Measurements from ENCODE around the gene TNFSF13.

DNA sequence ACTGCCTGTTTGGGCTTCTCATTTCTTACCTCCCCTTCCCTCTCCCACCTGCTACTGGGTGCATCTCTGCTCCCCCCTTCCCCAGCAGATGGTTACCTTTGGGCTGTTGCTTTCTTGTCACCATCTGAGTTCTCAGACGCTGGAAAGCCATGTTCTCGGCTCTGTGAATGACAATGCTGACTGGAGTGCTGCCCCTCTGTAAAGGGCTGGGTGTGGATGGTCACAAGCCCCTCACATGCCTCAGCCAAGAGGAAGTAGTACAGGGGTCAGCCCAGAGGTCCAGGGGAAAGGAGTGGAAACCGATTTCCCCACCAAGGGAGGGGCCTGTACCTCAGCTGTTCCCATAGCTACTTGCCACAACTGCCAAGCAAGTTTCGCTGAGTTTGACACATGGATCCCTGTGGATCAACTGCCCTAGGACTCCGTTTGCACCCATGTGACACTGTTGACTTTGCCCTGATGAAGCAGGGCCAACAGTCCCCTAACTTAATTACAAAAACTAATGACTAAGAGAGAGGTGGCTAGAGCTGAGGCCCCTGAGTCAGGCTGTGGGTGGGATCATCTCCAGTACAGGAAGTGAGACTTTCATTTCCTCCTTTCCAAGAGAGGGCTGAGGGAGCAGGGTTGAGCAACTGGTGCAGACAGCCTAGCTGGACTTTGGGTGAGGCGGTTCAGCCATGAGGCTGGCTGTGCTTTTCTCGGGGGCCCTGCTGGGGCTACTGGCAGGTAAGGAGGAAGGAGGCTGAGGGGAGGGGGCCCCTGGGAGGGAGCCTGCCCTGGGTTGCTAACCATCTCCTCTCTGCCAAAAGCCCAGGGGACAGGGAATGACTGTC, 20.7 kb downstream of the TNFSF13 start, which contains the start of gene CD68:
- TF ChIP-seq, protein P1, sequence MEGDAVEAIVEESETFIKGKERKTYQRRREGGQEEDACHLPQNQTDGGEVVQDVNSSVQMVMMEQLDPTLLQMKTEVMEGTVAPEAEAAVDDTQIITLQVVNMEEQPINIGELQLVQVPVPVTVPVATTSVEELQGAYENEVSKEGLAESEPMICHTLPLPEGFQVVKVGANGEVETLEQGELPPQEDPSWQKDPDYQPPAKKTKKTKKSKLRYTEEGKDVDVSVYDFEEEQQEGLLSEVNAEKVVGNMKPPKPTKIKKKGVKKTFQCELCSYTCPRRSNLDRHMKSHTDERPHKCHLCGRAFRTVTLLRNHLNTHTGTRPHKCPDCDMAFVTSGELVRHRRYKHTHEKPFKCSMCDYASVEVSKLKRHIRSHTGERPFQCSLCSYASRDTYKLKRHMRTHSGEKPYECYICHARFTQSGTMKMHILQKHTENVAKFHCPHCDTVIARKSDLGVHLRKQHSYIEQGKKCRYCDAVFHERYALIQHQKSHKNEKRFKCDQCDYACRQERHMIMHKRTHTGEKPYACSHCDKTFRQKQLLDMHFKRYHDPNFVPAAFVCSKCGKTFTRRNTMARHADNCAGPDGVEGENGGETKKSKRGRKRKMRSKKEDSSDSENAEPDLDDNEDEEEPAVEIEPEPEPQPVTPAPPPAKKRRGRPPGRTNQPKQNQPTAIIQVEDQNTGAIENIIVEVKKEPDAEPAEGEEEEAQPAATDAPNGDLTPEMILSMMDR (IDR thresholded peaks at IDR 0.05) = no peak
- peak in 1 of 2 donors; percentile 30 for TF ChIP-seq POLR2A (IDR thresholded peaks at IDR 0.05)

Data from uterus (tissue), 2 donors.